AG10803 (cell line): ENCODE data around the gene MBNL1.

ENCODE experiments used
- DNase-seq: peaks from one replicate; pipeline ENCODE4 v3.0.0; 2010; ENCODE audit warnings: low read depth
- H3K4me3 ChIP-seq: 2 replicates; pipeline ENCODE4 v1.5.1; 2011; ENCODE audit warnings: mild to moderate bottlenecking, low read length, control low read depth
- CTCF ChIP-seq: conservative IDR thresholded peaks from 2 replicates; pipeline ENCODE4 v1.5.1; 2011; ENCODE audit warnings: mild to moderate bottlenecking, low read length, control low read depth, inconsistent platforms

Gene MBNL1

GRCh38 chr3:152296382-152296781 lies 27.7 kb downstream of the MBNL1 start:
- no peak for TF ChIP-seq CTCF
- H3K4me3 ChIP-seq = no peak overlapping the region
- no peak for DNase-seq

- TF ChIP-seq CTCF = no peak
- no peak overlapping the region for H3K4me3 ChIP-seq
- DNase-seq = no peak
Observed at GRCh38 chr3:152296971-152297370, 28.2 kb downstream of the MBNL1 start.

GRCh38 chr3:152298393-152299248 lies 29.9 kb downstream of the MBNL1 start:
- DNase-seq = peak; percentile 99
- peak overlapping the region; percentile 54 for H3K4me3 ChIP-seq

GRCh38 chr3:152299249-152299976 lies 30.7 kb downstream of the MBNL1 start:
- TF ChIP-seq CTCF = no peak
- no peak for DNase-seq
- H3K4me3 ChIP-seq = peak overlapping the region; percentile 54

More at GRCh38 chr3:152298393-152299248, 29.9 kb downstream of the MBNL1 start:
- TF ChIP-seq CTCF = no peak

GRCh38 chr3:152300029-152300731 lies 31.5 kb downstream of the MBNL1 start:
- no peak for TF ChIP-seq CTCF
- no peak for DNase-seq
- peak overlapping the region; percentile 54 for H3K4me3 ChIP-seq

GRCh38 chr3:152301745-152302181 lies 33.0 kb downstream of the MBNL1 start:
- peak; percentile 63 for DNase-seq
- peak overlapping the region; percentile 54 for H3K4me3 ChIP-seq
- no peak for TF ChIP-seq CTCF
